SK-N-MC (cell line): ENCODE measurements around the gene NOS1.

Experiments used
- DNase-seq: peaks from one replicate; pipeline ENCODE4 v3.0.0-alpha.2; 2011; ENCODE audit warnings: low read depth, low spot score
- H3K27ac ChIP-seq: fragments of 200-600 bp; sonication (generic); 2 replicates; pipeline ENCODE4 v1.5.1; 2016; ENCODE audit warnings: mixed run types
- H3K36me3 ChIP-seq: fragments of 200-600 bp; sonication (generic); 2 replicates; pipeline ENCODE4 v1.6.1; 2017; ENCODE audit warnings: antibody characterized with exemption, low read length, mixed read lengths; ENCODE audit not compliant: insufficient read depth
- H3K4me3 ChIP-seq: fragments of 200-600 bp; sonication (generic); 2 replicates; pipeline ENCODE4 v1.5.1; 2016
- H3K9ac ChIP-seq: fragments of 200-600 bp; sonication (generic); 2 replicates; pipeline ENCODE4 v1.8.0; 2017; ENCODE audit warnings: mixed run types, mixed read lengths; ENCODE audit not compliant: insufficient read length
- H3K9me3 ChIP-seq: fragments of 200-600 bp; sonication (generic); 2 replicates; pipeline ENCODE4 v1.6.1; 2017; ENCODE audit warnings: low read depth, mild to moderate bottlenecking, antibody characterized with exemption, low read length, moderate library complexity, mixed read lengths
- EZH2 ChIP-seq: fragments of 200-600 bp; sonication (generic); IDR thresholded peaks from one replicate; pipeline ENCODE4 v1.6.1; 2017; ENCODE audit warnings: antibody characterized with exemption
- FOXP2 ChIP-seq: optimal IDR thresholded peaks from 2 replicates; pipeline ENCODE3; 2011; ENCODE audit warnings: mild to moderate bottlenecking, moderate library complexity; ENCODE audit not compliant: insufficient read depth; ENCODE audit errors: extremely low read length, control extremely low read depth
- POLR2AphosphoS5 ChIP-seq: IDR thresholded peaks from 2 replicates; pipeline ENCODE4 v1.6.1; 2012; ENCODE audit warnings: mild to moderate bottlenecking, low read depth, low read length, borderline replicate concordance

Gene NOS1

DNA sequence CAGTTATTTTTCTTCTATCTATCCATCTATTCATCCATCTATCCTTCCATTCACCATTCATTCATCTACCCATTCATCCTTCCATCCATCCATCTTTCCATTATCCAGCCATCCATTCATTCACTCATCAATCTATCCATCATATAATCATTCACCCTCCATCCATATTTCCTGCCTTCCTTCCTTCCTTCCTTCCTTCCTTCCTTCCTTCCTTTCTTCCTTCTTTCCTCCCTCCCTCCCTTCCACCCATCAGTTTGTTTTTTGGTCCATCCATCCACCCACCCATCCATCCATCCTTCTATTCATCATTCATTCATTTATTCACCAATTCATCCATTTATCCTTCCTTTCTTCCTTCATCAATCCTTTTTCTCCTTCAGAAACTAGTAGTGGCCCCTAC, 34.3 kb upstream of the NOS1 start:
- Histone ChIP-seq H3K4me3 (no peak overlapping the region), H3K36me3 (no peaks in the 10 kb centered on the region), H3K9me3 (no peaks in the 10 kb centered on the region), H3K9ac (no peak overlapping the region), H3K27ac (no peak overlapping the region)
- DNase-seq, result no peak
- TF ChIP-seq POLR2AphosphoS5 (no peak), EZH2 (no peak), FOXP2 (no peak)

DNA sequence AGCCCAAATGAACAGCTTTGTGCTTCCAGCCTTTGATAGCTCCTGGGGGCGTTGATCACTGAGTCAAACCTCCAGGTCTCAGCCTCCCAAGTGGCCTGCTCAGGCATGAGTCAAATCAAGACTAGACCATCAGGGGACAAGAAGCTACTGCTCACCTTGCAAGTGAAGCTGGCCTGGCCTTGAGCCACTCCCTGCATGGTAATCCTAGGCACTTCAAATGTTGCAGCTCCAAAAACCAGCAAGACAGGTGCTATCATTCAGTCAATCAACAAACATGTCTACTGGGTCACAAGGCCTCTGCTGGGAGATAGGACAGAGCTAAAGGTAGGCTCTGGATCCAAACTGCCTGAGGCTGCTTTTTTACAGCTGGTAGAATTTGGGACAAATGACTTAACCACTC, 33.1 kb upstream of the NOS1 start:
- no peaks in the 10 kb centered on the region for H3K9me3 ChIP-seq
- H3K27ac ChIP-seq, result no peak overlapping the region
- no peak overlapping the region for H3K9ac ChIP-seq
- TF ChIP-seq POLR2AphosphoS5 (no peak), EZH2 (no peak), FOXP2 (no peak)
- no peak for DNase-seq
- no peaks in the 10 kb centered on the region for H3K36me3 ChIP-seq
- H3K4me3 ChIP-seq, result no peak overlapping the region

DNA sequence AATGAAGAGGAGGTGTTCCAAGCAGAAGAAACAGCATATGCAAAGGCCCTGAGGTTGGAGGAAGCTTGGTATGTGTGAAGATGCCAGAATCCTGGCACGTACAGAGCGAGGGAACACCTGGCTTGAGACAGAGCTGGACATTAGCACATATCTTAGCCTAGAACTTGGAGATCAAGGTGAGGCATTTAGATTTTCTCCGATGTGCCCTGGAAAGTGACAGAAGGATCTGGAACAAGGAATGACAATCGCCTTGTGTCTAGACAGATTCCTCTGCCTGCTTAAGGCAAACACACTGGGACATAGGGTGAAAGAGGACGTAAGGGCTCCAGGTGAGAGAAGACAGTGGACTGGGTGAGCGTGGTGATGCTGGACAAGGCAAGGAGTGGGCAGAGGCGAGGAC, 32.2 kb upstream of the NOS1 start:
- DNase-seq, result no peak

DNA sequence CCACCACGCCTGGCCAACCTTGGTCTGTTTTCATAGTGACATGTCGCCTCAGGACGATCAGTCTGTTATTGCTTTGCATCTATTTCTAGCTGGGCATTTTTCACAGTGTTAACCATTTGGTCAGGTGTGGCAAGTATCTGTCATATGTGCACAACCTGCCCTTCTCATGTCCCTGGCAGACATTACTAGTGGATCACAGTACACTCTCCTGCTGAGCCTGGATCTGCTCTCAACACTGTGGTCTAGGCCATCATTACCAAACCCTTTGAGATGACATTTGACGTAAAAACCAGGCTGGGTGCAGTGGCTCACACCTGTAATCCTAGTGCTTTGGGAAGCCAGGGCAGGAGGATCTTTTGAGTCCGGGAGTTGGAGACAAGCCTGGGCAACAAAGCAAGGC, 29.4 kb upstream of the NOS1 start:
- TF ChIP-seq EZH2 (no peak), POLR2AphosphoS5 (no peak), FOXP2 (no peak)
- DNase-seq, result no peak
- no peak overlapping the region for H3K27ac ChIP-seq

More for the DNA sequence above, 32.2 kb upstream of the NOS1 start:
- Histone ChIP-seq H3K4me3 (no peak overlapping the region), H3K36me3 (no peaks in the 10 kb centered on the region), H3K9ac (no peak overlapping the region), H3K9me3 (no peaks in the 10 kb centered on the region), H3K27ac (no peak overlapping the region)
- TF ChIP-seq FOXP2, result no peak
- no peak for TF ChIP-seq EZH2
- no peak for TF ChIP-seq POLR2AphosphoS5

DNA sequence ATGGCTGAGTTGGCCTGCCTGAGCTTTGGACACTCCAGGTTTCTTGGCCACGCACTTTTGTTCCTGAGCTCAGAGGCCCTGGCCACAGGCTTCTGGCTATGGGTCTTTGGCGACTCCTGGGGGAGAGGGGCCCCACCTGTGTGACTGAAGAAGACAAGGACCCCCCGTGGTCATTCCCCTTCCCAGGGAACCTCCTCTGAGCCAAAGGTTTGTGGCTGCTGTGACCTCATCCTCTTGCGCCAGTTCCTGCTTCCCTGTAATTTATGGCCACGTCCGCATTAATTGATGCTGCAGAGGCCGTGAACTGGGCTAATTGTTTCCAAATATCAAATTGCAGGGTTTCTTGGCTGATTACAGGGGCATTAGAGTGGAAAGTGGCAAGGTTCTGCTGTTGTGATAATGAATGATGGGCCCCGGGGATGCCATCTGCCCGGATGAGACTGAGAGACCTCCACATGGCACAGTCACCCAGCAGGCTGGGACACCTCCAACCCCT, 27.6 kb upstream of the NOS1 start:
- TF ChIP-seq FOXP2 (no peak), EZH2 (no peak), POLR2AphosphoS5 (no peak)
- DNase-seq, result no peak

More for the DNA sequence above, 29.4 kb upstream of the NOS1 start:
- Histone ChIP-seq H3K9ac (no peak overlapping the region), H3K9me3 (no peaks in the 10 kb centered on the region), H3K4me3 (no peak overlapping the region), H3K36me3 (no peaks in the 10 kb centered on the region)

DNA sequence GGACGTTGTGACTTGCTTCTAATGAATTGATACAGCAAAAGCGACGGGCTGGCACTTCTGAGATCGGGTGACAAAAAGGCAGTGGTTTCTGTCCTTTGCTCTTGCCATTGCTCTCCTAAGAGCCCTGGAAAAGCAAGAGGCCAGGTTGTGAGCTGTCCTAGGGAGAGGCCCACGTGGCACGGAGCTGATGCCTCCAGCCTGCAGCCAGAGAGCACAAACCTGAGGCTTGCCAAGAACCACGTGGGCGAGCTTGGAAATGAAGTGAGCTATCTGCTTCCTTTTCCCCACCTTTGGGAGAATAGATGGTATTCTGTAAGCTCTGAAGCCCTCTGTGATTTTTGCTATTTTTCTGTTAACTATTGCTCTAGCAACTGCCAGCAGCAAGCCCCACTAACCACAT, 26.4 kb upstream of the NOS1 start:
- TF ChIP-seq POLR2AphosphoS5 (no peak), FOXP2 (no peak), EZH2 (no peak)
- Histone ChIP-seq H3K9ac (no peak overlapping the region), H3K27ac (no peak overlapping the region), H3K9me3 (no peaks in the 10 kb centered on the region), H3K4me3 (no peak overlapping the region), H3K36me3 (no peaks in the 10 kb centered on the region)
- DNase-seq, result no peak

More for the DNA sequence above, 27.6 kb upstream of the NOS1 start:
- H3K9ac ChIP-seq, result no peak overlapping the region
- H3K27ac ChIP-seq, result no peak overlapping the region
- no peaks in the 10 kb centered on the region for H3K9me3 ChIP-seq
- H3K36me3 ChIP-seq, result no peaks in the 10 kb centered on the region
- no peak overlapping the region for H3K4me3 ChIP-seq

DNA sequence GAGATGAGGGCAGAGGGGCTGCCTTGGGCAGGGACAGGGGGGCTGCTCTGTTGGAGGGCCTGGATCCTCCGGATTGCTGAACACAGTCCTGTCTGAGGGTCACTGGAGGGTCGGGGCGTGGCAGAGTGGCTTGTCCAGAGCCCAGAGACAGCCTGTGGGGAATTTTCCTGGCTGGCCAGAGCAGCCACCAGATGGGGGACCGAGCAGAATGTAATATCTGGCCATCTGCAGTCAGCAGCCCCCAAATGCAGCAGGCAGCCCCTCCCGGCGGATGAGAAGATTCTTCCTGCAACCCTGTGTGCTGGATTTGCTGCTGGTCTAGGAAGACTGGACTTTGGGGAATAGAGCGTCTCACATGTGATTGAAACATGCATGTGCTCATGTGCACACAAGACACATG, 23.3 kb upstream of the NOS1 start:
- H3K36me3 ChIP-seq, result no peaks in the 10 kb centered on the region
- H3K4me3 ChIP-seq, result no peak overlapping the region
- no peak overlapping the region for H3K9ac ChIP-seq
- no peaks in the 10 kb centered on the region for H3K9me3 ChIP-seq
- no peak overlapping the region for H3K27ac ChIP-seq
- no peak for DNase-seq
- TF ChIP-seq FOXP2, result no peak
- TF ChIP-seq POLR2AphosphoS5, result no peak
- TF ChIP-seq EZH2, result no peak

DNA sequence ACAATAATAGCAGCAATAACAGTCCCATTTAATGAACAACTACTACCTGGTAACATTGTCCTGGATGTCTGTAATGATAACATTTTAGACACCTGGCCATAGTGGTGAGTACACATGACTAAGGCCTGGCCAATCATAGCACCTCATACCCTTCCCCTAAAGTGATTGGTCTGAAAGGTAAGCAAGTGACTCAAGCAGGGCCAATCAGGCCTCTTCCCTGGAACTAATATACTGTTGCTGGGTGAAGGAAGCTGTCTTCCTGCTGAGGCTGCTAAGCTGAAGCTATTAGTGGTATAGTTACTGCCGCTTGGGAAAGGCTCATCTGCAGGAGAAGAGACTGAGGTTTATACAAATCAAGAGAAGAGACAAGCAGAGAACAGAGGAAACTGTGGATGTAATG, 18.7 kb upstream of the NOS1 start:
- Histone ChIP-seq H3K36me3 (no peaks in the 10 kb centered on the region), H3K9me3 (no peaks in the 10 kb centered on the region), H3K4me3 (no peak overlapping the region), H3K9ac (no peak overlapping the region), H3K27ac (no peak overlapping the region)
- TF ChIP-seq POLR2AphosphoS5 (no peak), FOXP2 (no peak), EZH2 (no peak)
- DNase-seq, result no peak

DNA sequence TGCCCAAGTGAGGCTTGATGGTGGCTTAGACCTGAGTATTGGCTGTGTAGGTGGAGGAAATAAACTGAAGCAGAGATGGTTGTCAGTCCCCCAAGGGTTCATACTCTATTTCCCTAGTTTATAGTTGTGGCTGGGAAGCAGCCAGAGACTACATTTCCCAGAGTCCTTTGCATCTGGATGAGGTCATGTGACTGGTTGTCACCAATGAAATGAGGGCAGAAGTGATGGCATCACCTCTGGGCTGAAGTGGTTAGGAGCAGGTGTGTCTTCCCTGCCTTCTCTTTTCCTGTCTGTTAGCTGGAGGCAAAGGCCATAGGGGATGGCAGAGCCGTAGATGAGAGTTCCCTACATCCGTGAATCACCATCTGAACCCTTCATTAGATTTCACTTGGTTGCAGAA, 16.3 kb upstream of the NOS1 start:
- no peaks in the 10 kb centered on the region for H3K36me3 ChIP-seq
- H3K27ac ChIP-seq, result no peak overlapping the region
- no peak overlapping the region for H3K9ac ChIP-seq
- no peak for TF ChIP-seq POLR2AphosphoS5
- TF ChIP-seq FOXP2, result no peak
- no peak for TF ChIP-seq EZH2
- H3K4me3 ChIP-seq, result no peak overlapping the region
- no peak for DNase-seq
- no peaks in the 10 kb centered on the region for H3K9me3 ChIP-seq
